Aorta (tissue), 5 donors: ENCODE data around the gene USP17L30. TPM values are rescaled to one million over a fixed set of nuclear protein-coding genes. Genes with fewer than 3 reads are reported as not detected.
"Not testable (repeated sequence)": the region's sequence is repeated elsewhere in the genome, so short reads cannot be mapped to it uniquely, and the experiment has no call there.

Source experiments
- ATAC-seq: fragments of 200-7000 bp; cut with Tn5 transposase; one replicate; pipeline ENCODE4 v1.9.1; 2022; ENCODE audit warnings: moderate library complexity; ENCODE audit not compliant: low FRiP score
- DNase-seq, 2 donors: peaks; one replicate each; pipeline ENCODE4 v3.0.0-alpha.2; 2020
- H3K27ac ChIP-seq, 2 donors: one replicate each; pipeline ENCODE4 v1.5.1; 2013; ENCODE audit warnings: low read length in 2 of 2, mild to moderate bottlenecking in 2 of 2, moderate library complexity in 2 of 2, control low read depth in 1 of 2, inconsistent platforms in 1 of 2, low read depth in 1 of 2
- H3K27me3 ChIP-seq, 2 donors: one replicate each; pipeline ENCODE4 v1.6.1; 2013; ENCODE audit warnings: control low read depth in 1 of 2, low read length in 1 of 2, mild to moderate bottlenecking in 1 of 2, moderate library complexity in 1 of 2; ENCODE audit not compliant: insufficient read depth in 2 of 2, control insufficient read depth in 1 of 2
- H3K36me3 ChIP-seq, 2 donors: one replicate each; pipeline ENCODE4 v1.6.1; 2013; ENCODE audit warnings: control low read depth in 1 of 2, low read length in 1 of 2, mild to moderate bottlenecking in 1 of 2; ENCODE audit not compliant: insufficient read depth in 2 of 2, control insufficient read depth in 1 of 2
- H3K4me1 ChIP-seq, 2 donors: one replicate each; pipeline ENCODE4 v1.6.1; 2013; ENCODE audit warnings: low read length in 2 of 2, control low read depth in 1 of 2, mild to moderate bottlenecking in 1 of 2, moderate library complexity in 1 of 2; ENCODE audit not compliant: insufficient read depth in 2 of 2, control insufficient read depth in 1 of 2
- H3K4me3 ChIP-seq, 2 donors: one replicate each; pipeline ENCODE4 v1.5.1; 2013; ENCODE audit warnings: low read length in 2 of 2, control low read depth in 1 of 2, mild to moderate bottlenecking in 1 of 2
- H3K9me3 ChIP-seq: one replicate; pipeline ENCODE4 v1.6.1; 2013; ENCODE audit warnings: mild to moderate bottlenecking, low read length; ENCODE audit not compliant: control insufficient read depth
- WGBS, 2 donors: extraction: QIAGEN DNeasy Blood & Tissue Kit; methylation state at CpG; one replicate each; pipeline ENCODE4 v1.1.7; 2013; 5-methylcytosine and 5-hydroxymethylcytosine counted together
- intact Hi-C, 2 donors: fragments of 100-400 bp; cut with DNase I; formaldehyde crosslinking; loops; one replicate each; pipeline versions ENCODE4 v1.14.2 to v1.15.0; 2022
- long read RNA-seq, 2 donors: library from polyadenylated mRNA; unstranded; transcript quantifications; one replicate each; pipeline ENCODE4 v2.0.0, GENCODE V29; 2020 to 2021
- polyA plus RNA-seq, 2 donors: library from polyadenylated mRNA; stranded (reverse); fragments of 200-250 nt; gene quantifications; one replicate each; pipeline ENCODE4 v1.2.3, GENCODE V29; 2013
- total RNA-seq, 2 donors: library from RNA; stranded (reverse); fragmentation: NEBNext Ultra II Directional; extraction: Animal tissue kit (Norgen Biotek cat#: 25700); gene quantifications; one replicate each; pipeline ENCODE4 v1.2.1, GENCODE V29; 2021
- donor health status: healthy with polysubstance abuse.
- donor health status: Bipolar disorder and iron deficiency.
- donor health status: DM: no; HTN: no; CAD: no.
- donor health status: DM: no; HTN: no; CAD: no.
- donor health status: DM: yes; HTN: yes; CAD: no.

Gene USP17L30, protein sequence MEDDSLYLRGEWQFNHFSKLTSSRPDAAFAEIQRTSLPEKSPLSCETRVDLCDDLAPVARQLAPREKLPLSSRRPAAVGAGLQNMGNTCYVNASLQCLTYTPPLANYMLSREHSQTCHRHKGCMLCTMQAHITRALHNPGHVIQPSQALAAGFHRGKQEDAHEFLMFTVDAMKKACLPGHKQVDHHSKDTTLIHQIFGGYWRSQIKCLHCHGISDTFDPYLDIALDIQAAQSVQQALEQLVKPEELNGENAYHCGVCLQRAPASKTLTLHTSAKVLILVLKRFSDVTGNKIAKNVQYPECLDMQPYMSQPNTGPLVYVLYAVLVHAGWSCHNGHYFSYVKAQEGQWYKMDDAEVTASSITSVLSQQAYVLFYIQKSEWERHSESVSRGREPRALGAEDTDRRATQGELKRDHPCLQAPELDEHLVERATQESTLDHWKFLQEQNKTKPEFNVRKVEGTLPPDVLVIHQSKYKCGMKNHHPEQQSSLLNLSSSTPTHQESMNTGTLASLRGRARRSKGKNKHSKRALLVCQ
- total RNA-seq (not detected), polyA plus RNA-seq (not detected)
- long read RNA-seq, donor 1 = 0 reads
- long read RNA-seq, donor 2 = 0 reads

DNA sequence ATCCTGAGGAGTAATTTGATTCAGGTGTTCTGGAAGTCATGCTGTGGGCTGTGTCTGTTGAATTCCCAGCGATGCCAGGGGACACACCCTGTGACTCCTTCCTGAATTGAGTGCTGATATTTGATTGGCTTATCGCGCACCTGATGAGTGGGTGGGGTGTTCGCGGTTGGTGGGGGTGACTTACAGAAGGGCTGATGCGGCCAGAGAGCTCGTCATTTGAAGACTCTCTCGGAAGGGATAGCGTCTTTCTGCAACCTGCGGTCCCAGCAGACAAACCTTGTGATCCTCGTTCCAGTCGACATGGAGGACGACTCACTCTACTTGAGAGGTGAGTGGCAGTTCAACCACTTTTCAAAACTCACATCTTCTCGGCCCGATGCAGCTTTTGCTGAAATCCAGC lies at the start of gene USP17L30:
TSS of gene USP17L30 (plus strand) at position 301 of the 400 bp plus-strand sequence. CDS start at position 301, 0 bp downstream.
- WGBS, 2 donors = no CpG with 5 or more reads among the region's 15 CpGs
- H3K4me1 ChIP-seq, H3K36me3 ChIP-seq, H3K27me3 ChIP-seq, DNase-seq, ATAC-seq, H3K9me3 ChIP-seq, intact Hi-C loops, H3K4me3 ChIP-seq, H3K27ac ChIP-seq: not testable (repeated sequence)

DNA sequence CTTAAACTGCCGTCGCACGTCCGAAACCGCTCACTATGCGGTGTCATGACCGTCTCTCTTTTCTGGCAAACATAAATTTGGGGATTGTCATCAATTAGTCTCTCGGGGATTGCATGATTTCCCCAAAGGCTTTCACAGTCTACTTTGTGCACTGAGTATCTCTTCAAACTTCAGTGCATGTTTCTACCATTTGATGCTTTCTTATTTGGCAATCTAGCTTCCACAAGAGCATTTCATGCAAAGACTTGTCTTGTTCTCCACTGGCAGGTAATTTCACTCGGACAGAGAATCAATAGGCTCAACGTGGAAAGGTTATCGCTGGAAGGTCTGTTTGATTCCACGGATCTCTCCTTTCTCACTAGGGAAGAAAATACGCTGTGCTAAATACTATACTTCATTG lies 38.7 kb upstream of the USP17L30 start:
- ATAC-seq, H3K4me3 ChIP-seq, H3K27me3 ChIP-seq, DNase-seq, intact Hi-C loops, H3K9me3 ChIP-seq, H3K4me1 ChIP-seq, H3K36me3 ChIP-seq, H3K27ac ChIP-seq: not testable (repeated sequence)
- 83 to 93% methylated on average over 1 of the region's 13 CpGs for WGBS, 2 donors

DNA sequence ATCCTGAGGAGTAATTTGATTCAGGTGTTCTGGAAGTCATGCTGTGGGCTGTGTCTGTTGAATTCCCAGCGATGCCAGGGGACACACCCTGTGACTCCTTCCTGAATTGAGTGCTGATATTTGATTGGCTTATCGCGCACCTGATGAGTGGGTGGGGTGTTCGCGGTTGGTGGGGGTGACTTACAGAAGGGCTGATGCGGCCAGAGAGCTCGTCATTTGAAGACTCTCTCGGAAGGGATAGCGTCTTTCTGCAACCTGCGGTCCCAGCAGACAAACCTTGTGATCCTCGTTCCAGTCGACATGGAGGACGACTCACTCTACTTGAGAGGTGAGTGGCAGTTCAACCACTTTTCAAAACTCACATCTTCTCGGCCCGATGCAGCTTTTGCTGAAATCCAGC lies 38.1 kb upstream of the USP17L30 start, which contains the start of gene USP17L24:
TSS of gene USP17L24 (plus strand) at position 301 of the 400 bp plus-strand sequence. CDS start at position 301, 0 bp downstream.
- H3K36me3 ChIP-seq, H3K27ac ChIP-seq, ATAC-seq, H3K27me3 ChIP-seq, H3K4me1 ChIP-seq, intact Hi-C loops, DNase-seq, H3K4me3 ChIP-seq, H3K9me3 ChIP-seq: not testable (repeated sequence)
- no CpG with 5 or more reads among the region's 15 CpGs for WGBS, 2 donors

DNA sequence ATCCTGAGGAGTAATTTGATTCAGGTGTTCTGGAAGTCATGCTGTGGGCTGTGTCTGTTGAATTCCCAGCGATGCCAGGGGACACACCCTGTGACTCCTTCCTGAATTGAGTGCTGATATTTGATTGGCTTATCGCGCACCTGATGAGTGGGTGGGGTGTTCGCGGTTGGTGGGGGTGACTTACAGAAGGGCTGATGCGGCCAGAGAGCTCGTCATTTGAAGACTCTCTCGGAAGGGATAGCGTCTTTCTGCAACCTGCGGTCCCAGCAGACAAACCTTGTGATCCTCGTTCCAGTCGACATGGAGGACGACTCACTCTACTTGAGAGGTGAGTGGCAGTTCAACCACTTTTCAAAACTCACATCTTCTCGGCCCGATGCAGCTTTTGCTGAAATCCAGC lies 33.3 kb upstream of the USP17L30 start, which contains the start of gene USP17L25:
TSS of gene USP17L25 (plus strand) at position 301 of the 400 bp plus-strand sequence. CDS start at position 301, 0 bp downstream.
- no CpG with 5 or more reads among the region's 15 CpGs for WGBS, 2 donors
- H3K27me3 ChIP-seq, H3K4me1 ChIP-seq, DNase-seq, H3K9me3 ChIP-seq, ATAC-seq, H3K36me3 ChIP-seq, H3K4me3 ChIP-seq, H3K27ac ChIP-seq, intact Hi-C loops: not testable (repeated sequence)

DNA sequence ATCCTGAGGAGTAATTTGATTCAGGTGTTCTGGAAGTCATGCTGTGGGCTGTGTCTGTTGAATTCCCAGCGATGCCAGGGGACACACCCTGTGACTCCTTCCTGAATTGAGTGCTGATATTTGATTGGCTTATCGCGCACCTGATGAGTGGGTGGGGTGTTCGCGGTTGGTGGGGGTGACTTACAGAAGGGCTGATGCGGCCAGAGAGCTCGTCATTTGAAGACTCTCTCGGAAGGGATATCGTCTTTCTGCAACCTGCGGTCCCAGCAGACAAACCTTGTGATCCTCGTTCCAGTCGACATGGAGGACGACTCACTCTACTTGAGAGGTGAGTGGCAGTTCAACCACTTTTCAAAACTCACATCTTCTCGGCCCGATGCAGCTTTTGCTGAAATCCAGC lies 28.6 kb upstream of the USP17L30 start, which contains the start of gene USP17L26:
TSS of gene USP17L26 (plus strand) at position 301 of the 400 bp plus-strand sequence. CDS start at position 301, 0 bp downstream.
- H3K27me3 ChIP-seq, intact Hi-C loops, H3K4me1 ChIP-seq, H3K9me3 ChIP-seq, H3K36me3 ChIP-seq, H3K4me3 ChIP-seq, DNase-seq, ATAC-seq, H3K27ac ChIP-seq: not testable (repeated sequence)
- 90% methylated on average over 8 of the region's 15 CpGs; no CpG with 5 or more reads in 1 of the 2 donors for WGBS, 2 donors

DNA sequence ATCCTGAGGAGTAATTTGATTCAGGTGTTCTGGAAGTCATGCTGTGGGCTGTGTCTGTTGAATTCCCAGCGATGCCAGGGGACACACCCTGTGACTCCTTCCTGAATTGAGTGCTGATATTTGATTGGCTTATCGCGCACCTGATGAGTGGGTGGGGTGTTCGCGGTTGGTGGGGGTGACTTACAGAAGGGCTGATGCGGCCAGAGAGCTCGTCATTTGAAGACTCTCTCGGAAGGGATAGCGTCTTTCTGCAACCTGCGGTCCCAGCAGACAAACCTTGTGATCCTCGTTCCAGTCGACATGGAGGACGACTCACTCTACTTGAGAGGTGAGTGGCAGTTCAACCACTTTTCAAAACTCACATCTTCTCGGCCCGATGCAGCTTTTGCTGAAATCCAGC lies 23.8 kb upstream of the USP17L30 start, which contains the start of gene USP17L5:
TSS of gene USP17L5 (plus strand) at position 301 of the 400 bp plus-strand sequence. CDS start at position 301, 0 bp downstream.
- ATAC-seq = not testable (repeated sequence)

DNA sequence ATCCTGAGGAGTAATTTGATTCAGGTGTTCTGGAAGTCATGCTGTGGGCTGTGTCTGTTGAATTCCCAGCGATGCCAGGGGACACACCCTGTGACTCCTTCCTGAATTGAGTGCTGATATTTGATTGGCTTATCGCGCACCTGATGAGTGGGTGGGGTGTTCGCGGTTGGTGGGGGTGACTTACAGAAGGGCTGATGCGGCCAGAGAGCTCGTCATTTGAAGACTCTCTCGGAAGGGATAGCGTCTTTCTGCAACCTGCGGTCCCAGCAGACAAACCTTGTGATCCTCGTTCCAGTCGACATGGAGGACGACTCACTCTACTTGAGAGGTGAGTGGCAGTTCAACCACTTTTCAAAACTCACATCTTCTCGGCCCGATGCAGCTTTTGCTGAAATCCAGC lies 19.1 kb upstream of the USP17L30 start, which contains the start of gene USP17L27:
TSS of gene USP17L27 (plus strand) at position 301 of the 400 bp plus-strand sequence. CDS start at position 301, 0 bp downstream.
- H3K4me1 ChIP-seq, H3K9me3 ChIP-seq, ATAC-seq, H3K36me3 ChIP-seq, intact Hi-C loops, H3K27me3 ChIP-seq, H3K4me3 ChIP-seq, H3K27ac ChIP-seq, DNase-seq: not testable (repeated sequence)
- no CpG with 5 or more reads among the region's 15 CpGs for WGBS, 2 donors

More for the DNA sequence above, 23.8 kb upstream of the USP17L30 start, which contains the start of gene USP17L5:
- H3K9me3 ChIP-seq, H3K4me1 ChIP-seq, H3K36me3 ChIP-seq, H3K27ac ChIP-seq, DNase-seq, H3K27me3 ChIP-seq, H3K4me3 ChIP-seq, intact Hi-C loops: not testable (repeated sequence)
- WGBS, 2 donors = no CpG with 5 or more reads among the region's 15 CpGs

DNA sequence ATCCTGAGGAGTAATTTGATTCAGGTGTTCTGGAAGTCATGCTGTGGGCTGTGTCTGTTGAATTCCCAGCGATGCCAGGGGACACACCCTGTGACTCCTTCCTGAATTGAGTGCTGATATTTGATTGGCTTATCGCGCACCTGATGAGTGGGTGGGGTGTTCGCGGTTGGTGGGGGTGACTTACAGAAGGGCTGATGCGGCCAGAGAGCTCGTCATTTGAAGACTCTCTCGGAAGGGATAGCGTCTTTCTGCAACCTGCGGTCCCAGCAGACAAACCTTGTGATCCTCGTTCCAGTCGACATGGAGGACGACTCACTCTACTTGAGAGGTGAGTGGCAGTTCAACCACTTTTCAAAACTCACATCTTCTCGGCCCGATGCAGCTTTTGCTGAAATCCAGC lies 14.3 kb upstream of the USP17L30 start, which contains the start of gene USP17L28:
TSS of gene USP17L28 (plus strand) at position 301 of the 400 bp plus-strand sequence. CDS start at position 301, 0 bp downstream.
- H3K36me3 ChIP-seq, H3K27ac ChIP-seq, H3K27me3 ChIP-seq, H3K4me1 ChIP-seq, H3K4me3 ChIP-seq, DNase-seq, ATAC-seq, H3K9me3 ChIP-seq, intact Hi-C loops: not testable (repeated sequence)
- no CpG with 5 or more reads among the region's 15 CpGs for WGBS, 2 donors
